GM13977 (cell line): ENCODE data around the gene KCNS1.

Experiments
- DNase-seq: peaks from one replicate; pipeline ENCODE4 v3.0.0; 2012; ENCODE audit warnings: low spot score
- CTCF ChIP-seq: IDR thresholded peaks from 2 replicates; pipeline ENCODE4 v1.5.1; 2012; ENCODE audit warnings: mild to moderate bottlenecking, control low read depth; ENCODE audit not compliant: insufficient read depth; ENCODE audit errors: extremely low read depth, missing control alignments
- in situ Hi-C: fragments of 300-500 bp; cut with MboI; formaldehyde crosslinking; loops from one replicate; pipeline ENCODE4 v1.12.0; 2022; ENCODE audit warnings: low sequenced_read_pairs, low pct_unique_long_range_greater_than_20kb, mixed read lengths, inconsistent platforms; ENCODE audit not compliant: unreplicated experiment

Gene KCNS1

DNA sequence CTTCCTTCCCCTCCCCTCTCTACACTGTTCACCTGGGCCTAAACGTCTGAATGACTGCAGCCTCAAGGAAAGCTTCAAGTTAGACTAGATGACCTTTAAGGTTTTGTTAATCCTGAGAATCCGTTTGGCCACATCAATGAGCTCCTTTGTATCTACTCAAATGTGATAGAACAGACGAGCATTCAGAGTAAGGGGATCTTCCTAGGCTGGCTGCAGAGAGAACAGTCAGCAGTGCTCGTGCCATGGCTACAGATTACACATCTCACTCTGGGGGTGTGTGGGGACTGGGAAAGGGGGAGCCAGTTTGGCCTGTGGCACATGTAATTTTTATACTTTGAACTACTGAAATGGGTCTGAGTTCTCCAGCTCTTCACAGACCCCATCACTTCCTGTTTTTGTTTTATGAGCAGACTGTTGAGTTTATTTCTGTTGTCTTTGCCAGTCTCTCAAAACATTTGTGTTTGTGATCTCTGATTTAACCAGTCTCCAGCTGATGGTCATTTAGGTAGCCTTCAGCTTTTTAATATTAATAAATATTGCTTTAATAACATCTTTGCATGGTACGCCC, 50.9 kb downstream of the KCNS1 start:
- DNase-seq = no peak
- in situ Hi-C loops = no loop called here
- TF ChIP-seq CTCF = no peak

- no peak for DNase-seq
- no peak for TF ChIP-seq CTCF
Measured at GRCh38 chr20:45049438-45049837, 51.5 kb downstream of the KCNS1 start.

DNA sequence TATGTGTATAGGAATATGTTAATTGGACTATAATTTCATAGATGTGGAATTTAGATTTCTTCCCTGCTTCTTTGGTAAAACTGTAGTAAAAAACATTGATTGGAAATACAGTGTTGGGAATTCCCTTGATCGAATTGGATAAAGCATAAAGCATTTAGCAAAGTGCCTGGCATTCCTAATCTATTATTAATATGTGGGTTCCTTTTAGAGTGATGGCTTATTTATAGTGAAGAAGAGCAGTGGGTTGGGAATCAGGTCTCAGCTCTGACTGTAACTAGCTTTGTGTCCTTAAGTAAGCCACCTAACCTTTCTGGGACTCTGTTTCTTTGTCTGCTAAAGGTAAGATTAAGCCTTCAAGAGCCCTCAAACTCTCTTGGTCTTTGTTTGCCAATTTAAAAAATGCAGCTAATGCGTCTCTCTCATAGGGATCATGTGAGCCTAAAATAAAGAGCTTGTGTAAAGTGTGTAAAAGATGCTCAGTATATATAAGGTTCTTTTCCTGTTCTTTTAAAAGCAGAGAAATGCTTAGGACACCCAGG, 53.3 kb downstream of the KCNS1 start:
- in situ Hi-C loops = no loop called here
- no peak for DNase-seq

More at GRCh38 chr20:45049438-45049837, 51.5 kb downstream of the KCNS1 start:
- in situ Hi-C loops = no loop called here

DNA sequence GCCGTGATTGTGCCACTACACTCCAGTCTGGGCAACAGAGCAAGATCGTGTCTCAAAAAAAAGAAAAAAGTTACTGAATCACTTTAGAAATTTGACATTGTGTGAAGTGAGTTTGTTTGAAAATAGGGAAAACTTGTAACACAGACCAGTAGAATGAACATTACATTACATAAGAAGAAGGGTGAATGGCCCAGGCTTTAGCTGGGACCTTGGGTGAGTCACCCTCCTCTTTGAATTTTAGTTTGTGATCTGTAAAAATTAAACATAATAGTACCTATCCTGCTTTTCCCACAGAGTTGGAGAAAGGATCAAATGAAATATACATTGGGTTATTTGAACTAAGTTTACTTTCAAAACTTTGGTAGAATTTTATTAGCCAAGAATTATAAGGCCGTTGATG, 56.3 kb downstream of the KCNS1 start:
- in situ Hi-C loops = loop anchor here (5.0 kb wide), 1 partner anchor 48 kb away; no protein-coding TSS in a partner anchor
- no peak for DNase-seq
- TF ChIP-seq CTCF = no peak

More for the DNA sequence above, 53.3 kb downstream of the KCNS1 start:
- no peak for TF ChIP-seq CTCF

DNA sequence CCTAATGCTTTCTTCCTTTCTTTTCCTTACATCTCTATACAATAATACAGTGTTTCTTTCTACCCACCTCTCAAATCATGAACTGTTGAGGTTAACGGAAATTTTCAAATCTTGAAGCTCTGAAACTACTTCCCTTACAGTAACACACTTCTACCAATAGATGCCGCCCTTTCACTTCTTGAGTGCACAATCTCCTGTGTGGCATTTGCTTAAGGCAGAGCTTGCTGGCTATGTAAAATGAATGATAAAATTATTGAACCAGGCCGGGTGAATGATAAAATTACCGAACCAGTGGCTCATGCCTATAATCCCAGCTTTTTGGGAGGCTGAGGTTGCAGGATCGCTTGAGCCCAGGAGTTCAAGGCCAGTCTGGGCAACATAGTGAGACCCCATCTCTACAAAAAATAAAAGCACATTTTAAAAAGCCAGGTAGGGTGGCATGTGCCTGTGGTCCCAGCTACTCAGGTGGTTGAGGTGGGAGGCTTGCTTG, 56.8 kb downstream of the KCNS1 start:
- DNase-seq = peak; percentile 35
- peak; percentile 74 for TF ChIP-seq CTCF
- in situ Hi-C loops = loop anchor here (5.0 kb wide), 1 partner anchor 48 kb away; no protein-coding TSS in a partner anchor

DNA sequence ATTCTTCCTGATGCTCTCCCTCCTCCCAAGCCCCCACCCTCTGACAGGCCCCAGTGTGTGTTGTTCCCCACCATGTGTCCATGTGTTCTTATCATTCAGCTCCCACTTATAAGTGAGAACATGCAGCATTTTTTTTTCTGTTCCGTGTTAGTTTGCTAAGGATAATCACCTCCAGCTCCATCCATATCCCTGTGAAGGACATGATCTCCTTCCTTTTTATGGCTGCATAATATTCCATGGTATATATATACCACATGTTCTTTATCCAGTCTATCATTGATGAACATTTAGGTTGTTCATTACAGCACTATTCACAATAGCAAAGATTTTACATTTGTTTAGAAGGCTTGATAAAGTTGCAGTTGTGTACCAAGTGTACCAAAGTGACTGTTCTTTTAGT, 57.9 kb downstream of the KCNS1 start:
- in situ Hi-C loops = loop anchor here (5.0 kb wide), 1 partner anchor 49 kb away; no protein-coding TSS in a partner anchor
- no peak for TF ChIP-seq CTCF
- no peak for DNase-seq
